ENCODE data around the gene NOBOX.

DNA sequence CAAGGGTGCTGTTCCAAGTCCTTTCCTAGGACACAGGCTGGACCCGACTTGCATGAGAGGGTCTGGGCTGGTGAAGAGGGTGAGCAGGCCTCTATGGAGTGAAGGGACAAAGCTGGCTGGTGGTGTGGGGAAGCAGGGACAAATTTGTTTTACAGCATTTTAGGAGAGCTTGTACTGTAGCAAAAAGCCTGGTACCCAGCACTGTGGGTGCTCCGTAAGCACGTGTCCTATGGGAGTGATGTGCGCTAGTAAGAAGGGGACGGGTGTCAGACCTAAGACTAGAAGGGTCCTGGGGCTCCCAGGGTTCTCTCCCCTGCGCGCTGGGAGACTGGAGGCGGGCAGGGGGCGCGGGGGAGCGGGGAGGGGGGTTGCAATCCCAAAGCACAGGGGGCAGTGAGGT, 391 bp downstream of the NOBOX start:
- TF ChIP-seq POLR2A (IDR thresholded peaks at IDR 0.05), result no peak
- TF ChIP-seq, protein P1, sequence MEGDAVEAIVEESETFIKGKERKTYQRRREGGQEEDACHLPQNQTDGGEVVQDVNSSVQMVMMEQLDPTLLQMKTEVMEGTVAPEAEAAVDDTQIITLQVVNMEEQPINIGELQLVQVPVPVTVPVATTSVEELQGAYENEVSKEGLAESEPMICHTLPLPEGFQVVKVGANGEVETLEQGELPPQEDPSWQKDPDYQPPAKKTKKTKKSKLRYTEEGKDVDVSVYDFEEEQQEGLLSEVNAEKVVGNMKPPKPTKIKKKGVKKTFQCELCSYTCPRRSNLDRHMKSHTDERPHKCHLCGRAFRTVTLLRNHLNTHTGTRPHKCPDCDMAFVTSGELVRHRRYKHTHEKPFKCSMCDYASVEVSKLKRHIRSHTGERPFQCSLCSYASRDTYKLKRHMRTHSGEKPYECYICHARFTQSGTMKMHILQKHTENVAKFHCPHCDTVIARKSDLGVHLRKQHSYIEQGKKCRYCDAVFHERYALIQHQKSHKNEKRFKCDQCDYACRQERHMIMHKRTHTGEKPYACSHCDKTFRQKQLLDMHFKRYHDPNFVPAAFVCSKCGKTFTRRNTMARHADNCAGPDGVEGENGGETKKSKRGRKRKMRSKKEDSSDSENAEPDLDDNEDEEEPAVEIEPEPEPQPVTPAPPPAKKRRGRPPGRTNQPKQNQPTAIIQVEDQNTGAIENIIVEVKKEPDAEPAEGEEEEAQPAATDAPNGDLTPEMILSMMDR (IDR thresholded peaks at IDR 0.05), result no peak
